Gastrocnemius medialis (tissue), 4 donors: ENCODE measurements around the gene RUSF1.

ENCODE experiments used
- POLR2A ChIP-seq, 2 donors: fragments of 450-650 bp; IDR thresholded peaks; one replicate each; pipeline ENCODE4 v1.6.1; 2017; ENCODE audit warnings: antibody characterized with exemption in 2 of 2, mild to moderate bottlenecking in 2 of 2, moderate library complexity in 2 of 2
- TF ChIP-seq, protein P1 (sequence below), 5 experiments: fragments of 450-650 bp in 3 of 5; fragments of 200-600 bp in 2 of 5; sonication (generic) in 2 of 5; IDR thresholded peaks in 4 of 5; conservative IDR thresholded peaks in 1 of 5; 1 replicate in 4 of 5; 2 replicates in 1 of 5; pipeline ENCODE4 v1.5.1; 2016 to 2019; ENCODE audit warnings: antibody characterized with exemption in 5 of 5, mild to moderate bottlenecking in 3 of 5, moderate library complexity in 3 of 5

DNA sequence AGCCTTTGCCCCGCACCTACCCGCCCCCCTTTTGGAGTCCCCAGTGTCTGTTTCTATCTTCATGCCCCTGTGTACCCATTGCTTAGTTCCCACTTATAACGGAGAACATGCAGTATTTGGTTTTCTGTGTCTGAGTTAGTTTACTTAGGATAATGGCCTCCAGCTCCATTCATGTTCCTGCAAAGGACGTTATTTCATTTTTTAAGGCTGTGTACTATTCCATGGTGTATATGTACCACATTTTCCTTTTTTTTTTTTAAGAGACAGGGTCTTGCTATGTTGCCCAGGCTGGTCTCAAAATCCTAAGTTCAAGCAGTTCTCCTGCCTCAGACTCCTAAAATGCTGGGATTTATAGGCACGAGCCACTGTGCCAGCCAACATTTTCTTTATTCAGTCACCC is 40.3 kb downstream of the RUSF1 start:
- no peak for TF ChIP-seq POLR2A (IDR thresholded peaks at IDR 0.05)
- TF ChIP-seq, protein P1, sequence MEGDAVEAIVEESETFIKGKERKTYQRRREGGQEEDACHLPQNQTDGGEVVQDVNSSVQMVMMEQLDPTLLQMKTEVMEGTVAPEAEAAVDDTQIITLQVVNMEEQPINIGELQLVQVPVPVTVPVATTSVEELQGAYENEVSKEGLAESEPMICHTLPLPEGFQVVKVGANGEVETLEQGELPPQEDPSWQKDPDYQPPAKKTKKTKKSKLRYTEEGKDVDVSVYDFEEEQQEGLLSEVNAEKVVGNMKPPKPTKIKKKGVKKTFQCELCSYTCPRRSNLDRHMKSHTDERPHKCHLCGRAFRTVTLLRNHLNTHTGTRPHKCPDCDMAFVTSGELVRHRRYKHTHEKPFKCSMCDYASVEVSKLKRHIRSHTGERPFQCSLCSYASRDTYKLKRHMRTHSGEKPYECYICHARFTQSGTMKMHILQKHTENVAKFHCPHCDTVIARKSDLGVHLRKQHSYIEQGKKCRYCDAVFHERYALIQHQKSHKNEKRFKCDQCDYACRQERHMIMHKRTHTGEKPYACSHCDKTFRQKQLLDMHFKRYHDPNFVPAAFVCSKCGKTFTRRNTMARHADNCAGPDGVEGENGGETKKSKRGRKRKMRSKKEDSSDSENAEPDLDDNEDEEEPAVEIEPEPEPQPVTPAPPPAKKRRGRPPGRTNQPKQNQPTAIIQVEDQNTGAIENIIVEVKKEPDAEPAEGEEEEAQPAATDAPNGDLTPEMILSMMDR (IDR thresholded peaks at IDR 0.05 in 4 of 5, conservative IDR thresholded peaks at IDR 0.05 in 1 of 5): no peak
